UCSD-AML1 (cell line): ENCODE measurements around the gene ZNF697.
A peak's percentile ranks its signal among the peaks of the same experiment; 100 is the strongest.
"Not testable (repeated sequence)": the region's sequence is repeated elsewhere in the genome, so short reads cannot be mapped to it uniquely, and the experiment has no call there.

ENCODE experiments used
- DNase-seq: peaks from one replicate; lab custom pipeline; 2025; ENCODE audit not compliant: unreplicated experiment; lab: John Stamatoyannopoulos, UW

Gene ZNF697

GRCh38 chr1:119603695-119604094 lies 44.4 kb downstream of the ZNF697 start:
- no peak for DNase-seq

- DNase-seq, result not testable (repeated sequence)
These were observed 44.8 kb downstream of the ZNF697 start for GRCh38 chr1:119603241-119603640.

- DNase-seq, result not testable (repeated sequence)
These were observed 45.3 kb downstream of the ZNF697 start for GRCh38 chr1:119602789-119603188.

GRCh38 chr1:119602169-119602568 lies 45.9 kb downstream of the ZNF697 start:
- DNase-seq, result no peak

GRCh38 chr1:119600976-119601375 lies 47.1 kb downstream of the ZNF697 start:
- no peak for DNase-seq

- no peak for DNase-seq
These were observed 47.5 kb downstream of the ZNF697 start for GRCh38 chr1:119600561-119600960.

- DNase-seq, result no peak
These were observed 52.5 kb downstream of the ZNF697 start for GRCh38 chr1:119595606-119596005.

- DNase-seq, result no peak
These were observed 52.9 kb downstream of the ZNF697 start for GRCh38 chr1:119595168-119595567.

- no peak for DNase-seq
These were observed 53.7 kb downstream of the ZNF697 start for GRCh38 chr1:119594376-119594775.

- DNase-seq, result no peak
These were observed 54.3 kb downstream of the ZNF697 start for GRCh38 chr1:119593805-119594204.

- peak; percentile 19 for DNase-seq
These were observed 57.7 kb downstream of the ZNF697 start for GRCh38 chr1:119590393-119590792.

GRCh38 chr1:119588621-119589020 lies 59.4 kb downstream of the ZNF697 start:
- no peak for DNase-seq

GRCh38 chr1:119587341-119587740 lies 60.7 kb downstream of the ZNF697 start:
- no peak for DNase-seq

GRCh38 chr1:119585801-119586200 lies 62.3 kb downstream of the ZNF697 start:
- not testable (repeated sequence) for DNase-seq

GRCh38 chr1:119582801-119583200 lies 65.3 kb downstream of the ZNF697 start:
- DNase-seq, result peak; percentile 55

GRCh38 chr1:119581076-119581475 lies 67.0 kb downstream of the ZNF697 start:
- not testable (repeated sequence) for DNase-seq

- peak; percentile 27 for DNase-seq
These were observed 74.2 kb downstream of the ZNF697 start for GRCh38 chr1:119573886-119574285.

GRCh38 chr1:119569930-119570622 lies 78.0 kb downstream of the ZNF697 start:
- DNase-seq, result not testable (repeated sequence)
